ENCODE data around the gene POLD4. TPM values are rescaled to one million over a fixed set of nuclear protein-coding genes. Genes with fewer than 3 reads are reported as not detected.

The POLD4 gene
- total and polyA plus RNA-seq, 2 of the 13 experiments (the other 11 are each of a cell fraction or from before 2014, with no cell fraction given), result 10.5 to 27.4 TPM

DNA sequence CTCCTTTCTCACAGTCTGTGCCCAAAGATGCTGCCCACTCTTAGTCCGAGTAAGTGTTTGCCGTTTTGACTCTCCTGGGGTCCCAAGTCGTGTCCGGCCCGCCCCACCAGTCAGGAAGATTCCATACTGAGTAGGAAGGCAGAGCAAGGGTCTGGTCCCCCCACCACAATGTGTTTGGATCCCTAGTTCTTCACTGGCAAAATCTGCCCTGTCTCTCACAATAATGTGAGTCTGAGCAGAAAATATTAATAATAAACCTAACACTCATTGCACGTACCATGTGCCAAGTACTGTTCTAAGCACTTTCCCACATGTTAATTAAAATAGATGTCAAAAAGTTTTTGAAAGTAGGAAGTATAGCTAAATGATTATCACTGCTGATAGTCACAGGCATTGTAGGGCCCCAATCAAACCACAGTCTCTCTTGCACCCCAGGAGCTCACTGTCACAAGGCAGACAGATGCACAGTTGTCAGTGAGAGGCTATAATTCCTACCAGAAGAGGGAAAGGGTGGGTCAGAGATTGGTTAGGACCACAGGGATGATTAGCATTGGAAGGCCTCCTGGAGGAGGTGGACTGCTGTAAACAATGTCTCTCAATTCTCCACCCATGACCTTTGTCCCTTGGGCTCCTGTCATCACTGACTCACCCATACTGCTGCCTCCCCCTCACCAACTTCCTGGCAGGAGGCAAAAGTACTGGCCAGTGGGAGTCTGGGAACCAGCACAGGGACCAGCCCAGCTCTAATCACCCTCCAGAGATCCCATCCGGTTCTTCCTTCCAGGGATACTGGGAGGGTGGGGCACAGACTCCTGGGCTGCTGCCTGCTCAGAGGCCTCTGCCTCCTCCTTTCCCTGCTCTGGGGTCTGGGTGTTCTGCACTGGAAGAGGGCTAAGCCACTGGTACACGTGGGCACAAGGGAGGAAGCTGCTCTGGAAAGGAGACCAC is 1.0 kb upstream of the POLD4 start (continued):
- peak; percentile 41; the same call in 1 of the 2 replicates for TF ChIP-seq PITX1 (CRISPR knock-in tag; IDR thresholded peaks at IDR 0.05)
- peak; percentile 81; the same call in 1 of the 2 replicates for TF ChIP-seq MEF2D (CRISPR knock-in tag; IDR thresholded peaks at IDR 0.05)
- 0 out of 2 replicates have a peak, but pooled peaks have one; percentile 14 for TF ChIP-seq MIXL1 (CRISPR knock-in tag; IDR thresholded peaks at IDR 0.05)
- no peak for TF ChIP-seq NFRKB (IDR thresholded peaks at IDR 0.05)
- peak; percentile 74; the same call in 1 of the 2 replicates for TF ChIP-seq ZNF34 (CRISPR knock-in tag; IDR thresholded peaks at IDR 0.05; ENCODE audit: borderline replicate concordance)
- TF ChIP-seq EZH2 (conservative IDR thresholded peaks at IDR 0.05; ENCODE audit: low read depth, low read length), result no peak
- no peak for TF ChIP-seq BRCA1 (CRISPR knock-in tag; IDR thresholded peaks at IDR 0.05)
- no peak for TF ChIP-seq ZNF660 (CRISPR knock-in tag; IDR thresholded peaks at IDR 0.05; ENCODE audit: borderline replicate concordance, low read depth)
- TF ChIP-seq TAF15 (IDR thresholded peaks at IDR 0.05; ENCODE audit: low read depth, low read length, poor library complexity, severe bottlenecking), result no peak
- TF ChIP-seq SOX5 (CRISPR knock-in tag; IDR thresholded peaks at IDR 0.05; ENCODE audit: borderline replicate concordance), result peak; percentile 85
- TF ChIP-seq, protein P1, sequence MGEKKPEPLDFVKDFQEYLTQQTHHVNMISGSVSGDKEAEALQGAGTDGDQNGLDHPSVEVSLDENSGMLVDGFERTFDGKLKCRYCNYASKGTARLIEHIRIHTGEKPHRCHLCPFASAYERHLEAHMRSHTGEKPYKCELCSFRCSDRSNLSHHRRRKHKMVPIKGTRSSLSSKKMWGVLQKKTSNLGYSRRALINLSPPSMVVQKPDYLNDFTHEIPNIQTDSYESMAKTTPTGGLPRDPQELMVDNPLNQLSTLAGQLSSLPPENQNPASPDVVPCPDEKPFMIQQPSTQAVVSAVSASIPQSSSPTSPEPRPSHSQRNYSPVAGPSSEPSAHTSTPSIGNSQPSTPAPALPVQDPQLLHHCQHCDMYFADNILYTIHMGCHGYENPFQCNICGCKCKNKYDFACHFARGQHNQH (CRISPR knock-in tag; IDR thresholded peaks at IDR 0.05), result 0 out of 2 replicates have a peak, but pooled peaks have one; percentile 71
- 0 out of 2 replicates have a peak, but pooled peaks have one; percentile 53 for TF ChIP-seq CCDC6 (CRISPR knock-in tag; IDR thresholded peaks at IDR 0.05)
- TF ChIP-seq, protein P2, sequence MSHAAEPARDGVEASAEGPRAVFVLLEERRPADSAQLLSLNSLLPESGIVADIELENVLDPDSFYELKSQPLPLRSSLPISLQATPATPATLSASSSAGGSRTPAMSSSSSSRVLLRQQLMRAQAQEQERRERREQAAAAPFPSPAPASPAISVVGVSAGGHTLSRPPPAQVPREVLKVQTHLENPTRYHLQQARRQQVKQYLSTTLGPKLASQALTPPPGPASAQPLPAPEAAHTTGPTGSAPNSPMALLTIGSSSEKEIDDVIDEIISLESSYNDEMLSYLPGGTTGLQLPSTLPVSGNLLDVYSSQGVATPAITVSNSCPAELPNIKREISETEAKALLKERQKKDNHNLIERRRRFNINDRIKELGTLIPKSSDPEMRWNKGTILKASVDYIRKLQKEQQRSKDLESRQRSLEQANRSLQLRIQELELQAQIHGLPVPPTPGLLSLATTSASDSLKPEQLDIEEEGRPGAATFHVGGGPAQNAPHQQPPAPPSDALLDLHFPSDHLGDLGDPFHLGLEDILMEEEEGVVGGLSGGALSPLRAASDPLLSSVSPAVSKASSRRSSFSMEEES (CRISPR knock-in tag; IDR thresholded peaks at IDR 0.05), result no peak; the same call in 1 of the 2 replicates
- TF ChIP-seq, protein P3, sequence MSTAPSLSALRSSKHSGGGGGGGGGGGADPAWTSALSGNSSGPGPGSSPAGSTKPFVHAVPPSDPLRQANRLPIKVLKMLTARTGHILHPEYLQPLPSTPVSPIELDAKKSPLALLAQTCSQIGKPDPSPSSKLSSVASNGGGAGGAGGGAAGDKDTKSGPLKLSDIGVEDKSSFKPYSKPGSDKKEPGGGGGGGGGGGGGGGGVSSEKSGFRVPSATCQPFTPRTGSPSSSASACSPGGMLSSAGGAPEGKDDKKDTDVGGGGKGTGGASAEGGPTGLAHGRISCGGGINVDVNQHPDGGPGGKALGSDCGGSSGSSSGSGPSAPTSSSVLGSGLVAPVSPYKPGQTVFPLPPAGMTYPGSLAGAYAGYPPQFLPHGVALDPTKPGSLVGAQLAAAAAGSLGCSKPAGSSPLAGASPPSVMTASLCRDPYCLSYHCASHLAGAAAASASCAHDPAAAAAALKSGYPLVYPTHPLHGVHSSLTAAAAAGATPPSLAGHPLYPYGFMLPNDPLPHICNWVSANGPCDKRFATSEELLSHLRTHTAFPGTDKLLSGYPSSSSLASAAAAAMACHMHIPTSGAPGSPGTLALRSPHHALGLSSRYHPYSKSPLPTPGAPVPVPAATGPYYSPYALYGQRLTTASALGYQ (CRISPR knock-in tag; IDR thresholded peaks at IDR 0.05), result no peak; the same call in 1 of the 2 replicates
- TF ChIP-seq HNRNPK (IDR thresholded peaks at IDR 0.05; ENCODE audit: low read depth, low read length, poor library complexity, severe bottlenecking), result no peak
- TF ChIP-seq, protein P4, sequence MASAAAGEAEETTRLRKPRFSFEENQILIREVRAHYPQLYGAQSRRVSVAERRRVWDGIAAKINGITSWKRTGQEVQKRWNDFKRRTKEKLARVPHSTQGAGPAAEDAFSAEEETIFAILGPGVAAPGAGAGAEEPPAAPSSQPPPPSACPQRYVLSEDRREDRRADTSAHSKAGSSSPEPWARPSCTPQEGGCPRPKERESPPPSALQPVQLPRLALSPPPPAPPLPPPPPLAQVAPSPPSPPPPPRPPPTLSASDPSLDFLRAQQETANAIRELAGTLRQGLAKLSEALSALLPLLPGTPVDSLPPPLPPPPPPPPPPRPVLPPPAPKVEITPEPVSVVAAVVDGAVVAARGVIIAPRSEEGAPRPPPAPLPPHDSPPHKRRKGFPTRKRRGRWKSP (CRISPR knock-in tag; IDR thresholded peaks at IDR 0.05), result 0 out of 2 replicates have a peak, but pooled peaks have one; percentile 22
- TF ChIP-seq ZSCAN9 (CRISPR knock-in tag; IDR thresholded peaks at IDR 0.05; ENCODE audit: borderline replicate concordance), result no peak; the same call in 1 of the 2 replicates
- TF ChIP-seq KLF9 (CRISPR knock-in tag; IDR thresholded peaks at IDR 0.05; ENCODE audit: low read depth), result 0 out of 2 replicates have a peak, but pooled peaks have one; percentile 46
- TF ChIP-seq HMG20B (CRISPR knock-in tag; conservative IDR thresholded peaks at IDR 0.05), result 0 out of 2 replicates have a peak, but pooled peaks have one; percentile 48
- TF ChIP-seq, protein P5, sequence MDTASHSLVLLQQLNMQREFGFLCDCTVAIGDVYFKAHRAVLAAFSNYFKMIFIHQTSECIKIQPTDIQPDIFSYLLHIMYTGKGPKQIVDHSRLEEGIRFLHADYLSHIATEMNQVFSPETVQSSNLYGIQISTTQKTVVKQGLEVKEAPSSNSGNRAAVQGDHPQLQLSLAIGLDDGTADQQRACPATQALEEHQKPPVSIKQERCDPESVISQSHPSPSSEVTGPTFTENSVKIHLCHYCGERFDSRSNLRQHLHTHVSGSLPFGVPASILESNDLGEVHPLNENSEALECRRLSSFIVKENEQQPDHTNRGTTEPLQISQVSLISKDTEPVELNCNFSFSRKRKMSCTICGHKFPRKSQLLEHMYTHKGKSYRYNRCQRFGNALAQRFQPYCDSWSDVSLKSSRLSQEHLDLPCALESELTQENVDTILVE (CRISPR knock-in tag; IDR thresholded peaks at IDR 0.05), result peak; percentile 76; the same call in 1 of the 2 replicates
- no peak for TF ChIP-seq HIVEP1 (CRISPR knock-in tag; IDR thresholded peaks at IDR 0.05)
- peak; percentile 75; the same call in 1 of the 2 replicates for TF ChIP-seq ZNF788 (CRISPR knock-in tag; IDR thresholded peaks at IDR 0.05; ENCODE audit: borderline replicate concordance)
- TF ChIP-seq TEAD3 (CRISPR knock-in tag; optimal IDR thresholded peaks at IDR 0.05; ENCODE audit: borderline replicate concordance), result peak; percentile 93
